GM12865 (cell line): ENCODE results near the gene CNTNAP2.

Experiments used
- DNase-seq: peaks from one replicate; pipeline ENCODE4 v3.0.0; 2010; ENCODE audit warnings: low read depth
- H3K4me3 ChIP-seq: 2 replicates; pipeline ENCODE4 v1.5.1; 2011; ENCODE audit warnings: mild to moderate bottlenecking, low read depth, low read length, control low read depth
- TF ChIP-seq, protein P1 (sequence below): IDR thresholded peaks from 2 replicates; pipeline ENCODE4 v1.5.1; 2011; ENCODE audit warnings: low read length, control low read depth, low read depth, inconsistent platforms; ENCODE audit not compliant: insufficient read depth; ENCODE audit errors: missing control alignments

Gene CNTNAP2

GRCh38 chr7:146116521-146117222 lies at the start of gene CNTNAP2:
Gene CNTNAP2 (plus strand): TSS chr7:146116801. CDS start chr7:146116877, 76 bp downstream.
- no peak within 1 kb of the TSS for H3K4me3 ChIP-seq
- TF ChIP-seq, protein P1, sequence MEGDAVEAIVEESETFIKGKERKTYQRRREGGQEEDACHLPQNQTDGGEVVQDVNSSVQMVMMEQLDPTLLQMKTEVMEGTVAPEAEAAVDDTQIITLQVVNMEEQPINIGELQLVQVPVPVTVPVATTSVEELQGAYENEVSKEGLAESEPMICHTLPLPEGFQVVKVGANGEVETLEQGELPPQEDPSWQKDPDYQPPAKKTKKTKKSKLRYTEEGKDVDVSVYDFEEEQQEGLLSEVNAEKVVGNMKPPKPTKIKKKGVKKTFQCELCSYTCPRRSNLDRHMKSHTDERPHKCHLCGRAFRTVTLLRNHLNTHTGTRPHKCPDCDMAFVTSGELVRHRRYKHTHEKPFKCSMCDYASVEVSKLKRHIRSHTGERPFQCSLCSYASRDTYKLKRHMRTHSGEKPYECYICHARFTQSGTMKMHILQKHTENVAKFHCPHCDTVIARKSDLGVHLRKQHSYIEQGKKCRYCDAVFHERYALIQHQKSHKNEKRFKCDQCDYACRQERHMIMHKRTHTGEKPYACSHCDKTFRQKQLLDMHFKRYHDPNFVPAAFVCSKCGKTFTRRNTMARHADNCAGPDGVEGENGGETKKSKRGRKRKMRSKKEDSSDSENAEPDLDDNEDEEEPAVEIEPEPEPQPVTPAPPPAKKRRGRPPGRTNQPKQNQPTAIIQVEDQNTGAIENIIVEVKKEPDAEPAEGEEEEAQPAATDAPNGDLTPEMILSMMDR: no peak
- no peak for DNase-seq

DNA sequence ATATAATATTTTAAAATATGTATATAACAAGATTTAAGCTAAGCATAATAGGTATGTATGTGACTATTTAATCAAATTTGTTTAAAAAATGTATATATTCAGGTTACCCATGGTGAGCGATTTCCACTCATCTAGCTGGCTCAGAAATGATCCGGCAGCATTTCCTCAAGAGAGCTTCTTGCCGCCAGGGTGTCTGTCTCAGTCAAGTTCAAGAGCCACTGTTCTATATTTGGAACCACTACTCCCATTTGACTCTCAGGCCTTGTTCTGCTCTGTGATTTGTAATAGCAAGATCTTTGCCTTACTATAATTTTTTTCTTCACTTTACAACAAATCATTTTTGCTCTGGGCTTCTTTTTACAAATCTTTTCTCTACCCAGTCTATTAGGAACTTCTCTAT lies 48.7 kb upstream of the CNTNAP2 start:
- no peak for DNase-seq
- TF ChIP-seq, protein P1: no peak
- H3K4me3 ChIP-seq: no peak overlapping the region

DNA sequence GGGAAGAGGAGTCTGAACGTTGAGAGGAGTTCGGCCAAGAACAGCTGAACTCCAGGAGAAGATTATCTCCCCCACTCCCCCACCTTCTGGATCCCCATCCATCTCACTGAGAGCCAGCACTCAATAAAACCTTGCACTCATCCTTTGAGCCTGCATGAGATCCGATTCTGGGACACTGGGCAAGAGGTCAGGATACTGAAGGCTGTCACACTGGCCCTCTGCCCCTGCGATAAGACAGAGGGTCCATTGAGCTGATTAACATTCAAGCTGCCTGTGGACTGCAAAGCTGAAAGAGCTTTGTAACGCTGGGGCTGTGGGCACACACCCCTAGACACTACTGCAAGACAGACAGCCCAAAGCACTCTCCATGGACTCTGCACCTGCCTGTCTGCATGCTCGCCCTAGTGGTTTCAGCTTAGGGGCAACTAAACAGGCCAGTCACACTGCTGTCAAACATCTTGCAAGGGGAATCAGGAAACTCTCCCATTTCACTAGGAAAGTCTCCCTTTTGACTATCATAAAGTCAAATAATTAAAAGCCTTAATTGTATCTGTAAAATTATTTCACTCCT lies 42.3 kb upstream of the CNTNAP2 start:
- no peak overlapping the region for H3K4me3 ChIP-seq
- TF ChIP-seq, protein P1: no peak
- no peak for DNase-seq

DNA sequence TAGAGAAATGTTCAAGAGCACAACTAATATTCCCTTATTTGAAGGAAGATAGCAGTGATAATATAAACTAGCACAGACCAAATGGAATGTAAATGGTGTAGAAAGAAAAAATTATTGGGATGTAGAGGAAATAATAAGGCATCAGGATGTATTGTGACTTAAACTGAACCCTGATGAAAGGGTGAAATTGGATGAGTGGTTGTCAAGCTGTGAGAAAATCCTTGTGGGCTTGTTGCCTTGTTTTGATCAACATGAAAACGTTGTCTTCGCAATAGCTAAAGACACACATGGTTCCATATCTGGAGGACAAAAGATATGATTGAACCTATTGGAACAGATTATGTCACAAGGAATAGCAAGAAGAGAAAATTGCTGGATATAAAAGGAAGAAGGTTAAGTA lies 40.3 kb upstream of the CNTNAP2 start:
- TF ChIP-seq, protein P1: no peak
- no peak for DNase-seq
- H3K4me3 ChIP-seq: no peak overlapping the region

- no peak for DNase-seq
- TF ChIP-seq, protein P1: no peak
- no peak overlapping the region for H3K4me3 ChIP-seq
Measured at GRCh38 chr7:146084086-146084485, 32.5 kb upstream of the CNTNAP2 start.

DNA sequence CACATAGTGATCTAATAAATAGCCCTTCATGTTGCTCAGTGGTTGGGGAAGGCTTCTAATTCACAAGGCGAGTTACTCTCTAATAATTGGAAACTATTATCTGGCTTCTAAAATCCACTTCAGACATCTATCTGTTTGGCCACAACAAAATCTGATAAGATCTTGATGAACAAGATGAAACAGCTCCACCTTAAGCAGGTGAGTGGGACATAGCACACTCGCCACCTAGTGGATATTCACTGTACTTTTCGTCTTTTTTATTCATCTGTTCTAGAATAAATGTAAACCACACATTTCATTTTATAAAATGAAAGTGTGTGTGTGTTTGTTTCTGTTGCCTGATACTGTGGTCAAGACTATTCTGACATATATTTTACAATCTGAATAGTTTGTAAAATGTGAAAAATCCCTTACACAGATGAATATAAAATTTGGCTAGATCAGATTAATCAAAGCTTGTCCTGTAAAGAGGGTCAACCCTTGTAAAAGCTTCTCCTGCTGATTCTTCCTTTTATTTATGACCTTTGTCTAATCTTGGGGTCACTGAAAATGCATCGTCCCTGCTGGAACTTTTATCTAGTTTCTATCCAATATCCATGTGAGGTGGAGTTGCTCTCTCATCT lies 26.5 kb upstream of the CNTNAP2 start:
- peak; percentile 44 for DNase-seq
- H3K4me3 ChIP-seq: no peak overlapping the region
- TF ChIP-seq, protein P1: peak; percentile 53
